Endothelial cell of umbilical vein (primary cell): Measurements from ENCODE around the gene FOXD3. TPM values are rescaled to one million over a fixed set of nuclear protein-coding genes. Genes with fewer than 3 reads are reported as not detected.

Experiments
- BruUV-seq: library from RNA; stranded (reverse); fragments of 400-500 nt; replicated peaks from 2 replicates; lab custom pipeline; 2021; lab: Mats Ljungman, UMichigan
- CTCF ChIA-PET: fragments of 300-600, 350-600 bp; sonication (Branson Sonifier 250); formaldehyde crosslinking; loops from one replicate; lab custom pipeline; 2021; ENCODE audit warnings: antibody characterized with exemption, inconsistent platforms; lab: Charles Lee
- POLR2A ChIA-PET: fragments of 300-600, 350-600 bp; sonication (Branson Sonifier 250); formaldehyde crosslinking; loops from one replicate; lab custom pipeline; 2021; ENCODE audit warnings: antibody characterized with exemption, inconsistent platforms; lab: Charles Lee
- DNase-seq: peaks from one replicate; pipeline ENCODE4 v3.0.0-alpha.2; 2011; ENCODE audit warnings: low read depth, low spot score
- FAIRE-seq: peaks from 2 replicates; lab custom pipeline; 2011; peaks lifted over from hg19 to GRCh38; lab: Jason Lieb, UNC
- H2AFZ ChIP-seq: 2 replicates; pipeline ENCODE4 v1.6.0; 2012; ENCODE audit warnings: low read depth, low read length, control low read depth, inconsistent platforms
- H3K27ac ChIP-seq: 2 replicates; pipeline ENCODE4 v1.5.1; 2011; ENCODE audit warnings: low read depth, mild to moderate bottlenecking, control low read depth, low read length, moderate library complexity; ENCODE audit not compliant: insufficient read depth
- H3K27me3 ChIP-seq, 2 experiments: 2 replicates each; pipeline versions ENCODE4 v1.6.0 to v1.6.1; 2011; ENCODE audit warnings: low read length in 2 of 2, mixed read lengths in 1 of 2; ENCODE audit not compliant: control insufficient read depth in 2 of 2, insufficient read depth in 2 of 2
- H3K36me3 ChIP-seq, 2 experiments: 2 replicates in 1 of 2; 3 replicates in 1 of 2; pipeline ENCODE4 v1.5.1; 2011; ENCODE audit warnings: low read length in 2 of 2, mild to moderate bottlenecking in 1 of 2, moderate library complexity in 1 of 2; ENCODE audit not compliant: control insufficient read depth in 2 of 2, insufficient read depth in 2 of 2; ENCODE audit errors: extremely low read depth in 1 of 2
- H3K4me1 ChIP-seq: 3 replicates; pipeline ENCODE4 v1.5.1; 2011; ENCODE audit warnings: mild to moderate bottlenecking, low read length; ENCODE audit not compliant: control insufficient read depth, insufficient read depth; ENCODE audit errors: extremely low read depth
- H3K4me2 ChIP-seq: 2 replicates; pipeline ENCODE4 v1.6.1; 2011; ENCODE audit warnings: low read length, control low read depth, mixed read lengths; ENCODE audit not compliant: insufficient read depth
- H3K4me3 ChIP-seq, 3 experiments: fragments of 200-600 bp in 1 of 3; sonication (generic), shearing (Covaris generic) in 1 of 3; replicated peaks in 1 of 3; 2 replicates each; pipeline ENCODE4 v1.5.1; 2011 to 2016; ENCODE audit warnings: control low read depth in 3 of 3, low read length in 3 of 3, mild to moderate bottlenecking in 2 of 3, inconsistent platforms in 1 of 3, low read depth in 1 of 3, moderate library complexity in 1 of 3; ENCODE audit not compliant: insufficient read depth in 1 of 3
- H3K79me2 ChIP-seq: 2 replicates; pipeline ENCODE4 v1.6.0; 2012; ENCODE audit warnings: low read length, inconsistent platforms; ENCODE audit not compliant: control insufficient read depth, insufficient read depth
- H3K9ac ChIP-seq: replicated peaks from 2 replicates; pipeline ENCODE3; 2011; ENCODE audit warnings: low read length, control low read depth; ENCODE audit not compliant: insufficient read depth; ENCODE audit errors: extremely low read depth
- H3K9me1 ChIP-seq: replicated peaks from 3 replicates; pipeline ENCODE4 v1.6.0; 2011; ENCODE audit warnings: mild to moderate bottlenecking, low read length; ENCODE audit not compliant: control insufficient read depth, insufficient read depth; ENCODE audit errors: extremely low read depth
- H3K9me3 ChIP-seq: replicated peaks from 2 replicates; pipeline ENCODE4 v1.5.1; 2012; ENCODE audit warnings: low read length, inconsistent platforms; ENCODE audit not compliant: control insufficient read depth, insufficient read depth
- H4K20me1 ChIP-seq: replicated peaks from 2 replicates; pipeline ENCODE3; 2011; ENCODE audit warnings: mild to moderate bottlenecking, low read length; ENCODE audit not compliant: control insufficient read depth, insufficient read depth; ENCODE audit errors: extremely low read depth
- EZH2 ChIP-seq: IDR thresholded peaks from 2 replicates; pipeline ENCODE4 v1.6.1; 2012; ENCODE audit warnings: borderline replicate concordance, low read depth, mild to moderate bottlenecking, moderate library complexity, low read length, inconsistent platforms; ENCODE audit not compliant: severe bottlenecking
- FOS ChIP-seq: IDR thresholded peaks from 2 replicates; pipeline ENCODE4 v1.6.1; 2011; ENCODE audit warnings: mild to moderate bottlenecking, low read length, moderate library complexity, borderline replicate concordance; ENCODE audit not compliant: insufficient read depth
- GATA2 ChIP-seq: IDR thresholded peaks from 2 replicates; pipeline ENCODE4 v1.7.0; 2011; ENCODE audit warnings: low read depth, mild to moderate bottlenecking, moderate library complexity, mixed read lengths, low read length; ENCODE audit not compliant: insufficient read length, insufficient read depth
- JUN ChIP-seq: IDR thresholded peaks from 2 replicates; pipeline ENCODE4 v1.6.1; 2011; ENCODE audit warnings: borderline replicate concordance, low read depth; ENCODE audit not compliant: insufficient read length, insufficient read depth
- MYC ChIP-seq: IDR thresholded peaks from one replicate; pipeline ENCODE4 v1.6.1; 2011; ENCODE audit warnings: mild to moderate bottlenecking, low read depth, low read length
- POLR2A ChIP-seq: IDR thresholded peaks from 2 replicates; pipeline ENCODE4 v1.6.1; 2012; ENCODE audit warnings: low read depth, mild to moderate bottlenecking, control low read depth, low read length
- POLR2AphosphoS5 ChIP-seq: IDR thresholded peaks from 2 replicates; pipeline ENCODE4 v1.6.1; 2012; ENCODE audit warnings: low read depth, mild to moderate bottlenecking, control low read depth, low read length, moderate library complexity; ENCODE audit not compliant: insufficient read depth
- dilution Hi-C: fragments of 300-500 bp; cut with MboI; formaldehyde crosslinking; loops from one replicate; pipeline ENCODE4 v1.15.0; 2019; ENCODE audit warnings: low sequenced_read_pairs; ENCODE audit not compliant: extremely low pct_ligation_motif_present
- intact Hi-C: fragments of 100-400 bp; cut with micrococcal nuclease; formaldehyde crosslinking; loops from one replicate; pipeline ENCODE4 v1.10.0; 2022
- polyA plus RNA-seq, 4 experiments: library from polyadenylated mRNA; depleted of rRNA in 3 of 4; stranded (reverse) in 3 of 4; unstranded in 1 of 4; fragments of >200 nt; gene quantifications; 2 replicates each; pipeline versions ENCODE4 v1.2.1 to v1.2.3, GENCODE V29; 2011 to 2012; ENCODE audit warnings: missing spikeins in 1 of 4
- total RNA-seq: library from RNA; stranded (reverse); gene quantifications from 2 replicates; pipeline ENCODE4 v1.2.3, GENCODE V29; 2021
- TF ChIP-seq, protein P1 (sequence below): IDR thresholded peaks from 2 replicates; pipeline ENCODE4 v1.6.1; 2011; ENCODE audit not compliant: insufficient read depth, insufficient read length
- TF ChIP-seq, protein P2 (sequence below), 2 donors: IDR thresholded peaks; 1 replicate in 1 of 2; 2 replicates in 1 of 2; pipeline ENCODE4 v1.5.1; 2011; ENCODE audit warnings: low read length in 2 of 2, mild to moderate bottlenecking in 2 of 2, moderate library complexity in 2 of 2, control low read depth in 1 of 2, inconsistent platforms in 1 of 2, low read depth in 1 of 2; ENCODE audit not compliant: insufficient read depth in 1 of 2; ENCODE audit errors: extremely low read depth in 1 of 2

The FOXD3 gene
- total and polyA plus RNA-seq, 2 donors (not counting 3 experiments of a cell fraction or from before 2014, with no cell fraction given): not detected

DNA sequence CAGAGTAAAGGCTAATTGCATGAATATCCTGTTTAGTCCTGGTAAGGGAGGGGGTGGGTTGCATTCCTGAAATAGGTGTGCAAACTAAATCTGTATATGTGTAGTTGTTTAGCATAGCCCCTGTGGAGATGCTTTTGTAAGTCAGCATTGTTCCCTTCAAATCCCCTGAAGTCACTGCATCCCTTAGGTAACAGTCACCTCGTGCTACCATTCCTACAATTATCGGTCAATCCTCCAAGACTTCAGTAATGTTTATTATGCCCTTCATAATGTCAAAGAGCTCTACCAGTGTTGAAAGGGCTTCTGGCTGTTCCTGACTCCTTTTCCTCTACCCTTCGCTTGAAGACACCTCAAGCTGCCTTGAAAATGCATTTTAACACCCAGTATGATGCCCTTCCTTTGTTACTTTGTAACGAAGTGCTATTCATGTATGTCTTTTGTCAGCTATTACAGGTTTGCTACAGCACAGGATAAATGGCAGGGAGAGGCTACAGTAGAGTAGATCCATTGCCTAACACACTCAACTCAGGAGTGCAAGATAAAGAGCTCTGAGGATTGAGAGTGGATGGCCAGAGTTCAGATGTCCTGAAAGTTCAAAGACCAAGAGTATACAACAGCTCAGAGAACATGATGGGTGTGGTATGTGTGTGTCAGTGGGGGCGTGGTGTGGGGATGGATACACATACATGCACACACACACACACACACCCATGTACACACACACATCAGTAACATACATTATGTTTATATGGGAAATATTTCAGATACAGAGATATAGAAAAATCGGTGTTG, 27.4 kb upstream of the FOXD3 start:
- no peak for FAIRE-seq
- no peaks in the 10 kb centered on the region for H3K79me2 ChIP-seq
- no peaks in the 10 kb centered on the region for H3K9me1 ChIP-seq
- no peak overlapping the region for H3K27ac ChIP-seq
- no peak overlapping the region for H3K9ac ChIP-seq
- no TSS peak for BruUV-seq
- intact Hi-C loops: no loop called here
- ChIA-PET CTCF (interaction anchor here (1.5 kb wide), 1 partner anchor 453 kb away, joined by 6 read pairs; no protein-coding TSS in a partner anchor), POLR2A (no interaction called here)
- H3K9me3 ChIP-seq: no peaks in the 10 kb centered on the region
- dilution Hi-C loops: no loop called here
- no peak overlapping the region for H3K4me3 ChIP-seq
- no peaks in the 10 kb centered on the region for H3K4me1 ChIP-seq
- no peaks in the 10 kb centered on the region for H4K20me1 ChIP-seq
- DNase-seq: no peak
- H2AFZ ChIP-seq: no peak overlapping the region
- no peak overlapping the region for H3K4me2 ChIP-seq
- TF ChIP-seq JUN (no peak), POLR2AphosphoS5 (no peak), FOS (no peak), EZH2 (no peak), POLR2A (no peak), GATA2 (no peak), MYC (no peak)
- TF ChIP-seq, protein P1, sequence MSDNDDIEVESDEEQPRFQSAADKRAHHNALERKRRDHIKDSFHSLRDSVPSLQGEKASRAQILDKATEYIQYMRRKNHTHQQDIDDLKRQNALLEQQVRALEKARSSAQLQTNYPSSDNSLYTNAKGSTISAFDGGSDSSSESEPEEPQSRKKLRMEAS: no peak
- TF ChIP-seq, protein P2, sequence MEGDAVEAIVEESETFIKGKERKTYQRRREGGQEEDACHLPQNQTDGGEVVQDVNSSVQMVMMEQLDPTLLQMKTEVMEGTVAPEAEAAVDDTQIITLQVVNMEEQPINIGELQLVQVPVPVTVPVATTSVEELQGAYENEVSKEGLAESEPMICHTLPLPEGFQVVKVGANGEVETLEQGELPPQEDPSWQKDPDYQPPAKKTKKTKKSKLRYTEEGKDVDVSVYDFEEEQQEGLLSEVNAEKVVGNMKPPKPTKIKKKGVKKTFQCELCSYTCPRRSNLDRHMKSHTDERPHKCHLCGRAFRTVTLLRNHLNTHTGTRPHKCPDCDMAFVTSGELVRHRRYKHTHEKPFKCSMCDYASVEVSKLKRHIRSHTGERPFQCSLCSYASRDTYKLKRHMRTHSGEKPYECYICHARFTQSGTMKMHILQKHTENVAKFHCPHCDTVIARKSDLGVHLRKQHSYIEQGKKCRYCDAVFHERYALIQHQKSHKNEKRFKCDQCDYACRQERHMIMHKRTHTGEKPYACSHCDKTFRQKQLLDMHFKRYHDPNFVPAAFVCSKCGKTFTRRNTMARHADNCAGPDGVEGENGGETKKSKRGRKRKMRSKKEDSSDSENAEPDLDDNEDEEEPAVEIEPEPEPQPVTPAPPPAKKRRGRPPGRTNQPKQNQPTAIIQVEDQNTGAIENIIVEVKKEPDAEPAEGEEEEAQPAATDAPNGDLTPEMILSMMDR (IDR thresholded peaks at IDR 0.05; ENCODE audit: extremely low read depth in 1 of 2, insufficient read depth in 1 of 2, low read depth in 1 of 2, low read length in 2 of 2): no peak
- H3K36me3 ChIP-seq: no peaks in the 10 kb centered on the region
- no peaks in the 10 kb centered on the region for H3K27me3 ChIP-seq
